Gastrocnemius medialis (tissue), 4 donors: ENCODE results near the gene WDR46. TPM values are rescaled to one million over a fixed set of nuclear protein-coding genes. Genes with fewer than 3 reads are reported as not detected.

Source experiments
- ATAC-seq, 2 donors: fragments of 150-250 bp; one replicate each; pipeline ENCODE4 v1.9.1; 2016
- DNase-seq, 2 donors: peaks; one replicate each; pipeline ENCODE4 v3.0.0-alpha.2; 2019
- H3K27ac ChIP-seq, 4 donors: fragments of 200-600 bp; sonication (generic); 1 replicate in 1 of 4; 2 replicates in 3 of 4; pipeline ENCODE4 v1.5.1; 2016 to 2018; ENCODE audit warnings: mild to moderate bottlenecking in 2 of 4, moderate library complexity in 1 of 4
- H3K27me3 ChIP-seq, 3 donors: fragments of 200-600 bp; sonication (generic) in 2 of 3; 1 replicate in 1 of 3; 2 replicates in 2 of 3; pipeline versions ENCODE4 v1.5.1 to v1.6.0; 2016 to 2019; ENCODE audit warnings: mild to moderate bottlenecking in 1 of 3, moderate library complexity in 1 of 3
- H3K36me3 ChIP-seq, 2 donors: fragments of 200-600 bp; sonication (generic) in 1 of 2; one replicate each; pipeline ENCODE4 v1.5.1; 2017 to 2018
- H3K4me1 ChIP-seq, 2 donors: fragments of 200-600 bp; sonication (generic) in 1 of 2; one replicate each; pipeline ENCODE4 v1.5.1; 2016 to 2017; ENCODE audit warnings: mild to moderate bottlenecking in 2 of 2
- H3K4me3 ChIP-seq, 4 donors: fragments of 200-600 bp; sonication (generic) in 3 of 4; 1 replicate in 1 of 4; 2 replicates in 3 of 4; pipeline ENCODE4 v1.5.1; 2016 to 2019; ENCODE audit warnings: mild to moderate bottlenecking in 2 of 4
- H3K9me3 ChIP-seq, 3 donors: fragments of 200-600 bp; sonication (generic) in 2 of 3; 1 replicate in 1 of 3; 2 replicates in 2 of 3; pipeline ENCODE4 v1.5.1; 2016 to 2019
- POLR2A ChIP-seq, 2 donors: fragments of 450-650 bp; IDR thresholded peaks; one replicate each; pipeline ENCODE4 v1.6.1; 2017; ENCODE audit warnings: antibody characterized with exemption in 2 of 2, mild to moderate bottlenecking in 2 of 2, moderate library complexity in 2 of 2
- in situ Hi-C, 4 donors: fragments of 200-750 bp; cut with MboI; loops; one replicate each; pipeline versions ENCODE4 v1.15.0 to v1.8.0; 2017; ENCODE audit warnings: low sequenced_read_pairs in 4 of 4
- intact Hi-C: fragments of 100-400 bp; cut with DNase I; formaldehyde crosslinking; loops from one replicate; pipeline ENCODE4 v1.15.1; 2023; ENCODE audit warnings: low total_unique reads
- total RNA-seq, 4 donors: library from RNA; depleted of rRNA; stranded (reverse); fragments of >200 nt; gene quantifications; one replicate each; pipeline versions ENCODE4 v1.1.0 to v1.2.3, GENCODE V29; 2016
- TF ChIP-seq, protein P1 (sequence below), 5 experiments: fragments of 450-650 bp in 3 of 5; fragments of 200-600 bp in 2 of 5; sonication (generic) in 2 of 5; IDR thresholded peaks in 4 of 5; conservative IDR thresholded peaks in 1 of 5; 1 replicate in 4 of 5; 2 replicates in 1 of 5; pipeline ENCODE4 v1.5.1; 2016 to 2019; ENCODE audit warnings: antibody characterized with exemption in 5 of 5, mild to moderate bottlenecking in 3 of 5, moderate library complexity in 3 of 5

WDR46 gene
- total RNA-seq, 4 donors from 2014 or later, result 34.5 to 57.3 (median 49.1) TPM

DNA sequence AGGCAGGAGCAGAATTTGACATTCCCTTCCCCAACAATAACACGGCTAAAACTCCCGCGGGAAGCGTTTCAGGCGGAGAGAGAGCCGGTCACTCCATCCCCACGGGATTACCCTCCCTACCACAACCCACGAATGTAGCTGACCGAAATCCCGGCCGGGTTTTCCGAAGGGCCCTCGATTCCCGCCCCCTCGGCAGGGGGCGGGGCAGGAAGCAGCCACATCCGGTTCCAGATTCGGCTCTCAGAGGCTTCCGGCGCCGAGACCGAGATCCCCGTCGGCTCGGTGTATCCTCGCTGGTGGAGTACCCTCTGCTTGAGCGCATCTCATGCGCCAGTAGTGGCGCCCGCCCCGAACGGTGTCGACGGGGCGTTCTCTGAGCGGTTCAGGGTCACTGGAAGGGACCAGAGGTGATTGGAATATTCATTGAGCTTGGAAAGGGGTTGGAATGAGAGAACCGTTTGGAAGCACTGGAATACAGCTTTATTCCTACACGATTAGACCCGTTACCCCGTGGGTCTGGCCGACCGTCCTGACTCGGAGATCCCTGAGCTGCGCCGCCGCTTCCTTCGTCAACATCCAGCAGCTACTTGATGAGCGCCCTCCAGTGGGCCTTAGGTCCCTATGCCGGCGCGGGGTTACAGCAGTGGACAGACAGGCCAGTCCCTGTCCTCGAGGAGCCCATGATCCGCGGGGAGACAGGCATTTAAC, 10.4 kb upstream of the WDR46 start:
- no peaks in the 10 kb centered on the region for H3K9me3 ChIP-seq
- in situ Hi-C loops (loop anchor here in 1 of 4 donors (25.0 kb wide), 1 partner anchor 1437 kb away; the partner anchor contains the start of gene NEU1), intact Hi-C loops (loop anchor here (1.0 to 2.0 kb wide), 5 partner anchors 18 to 99 kb away; partner anchors contain the start of genes B3GALT4, RXRB, SLC39A7 and VPS52)
- ATAC-seq (peak; percentile 90 to 93), DNase-seq (peak; percentile 84 to 89)
- peak overlapping the region; percentile 71 to 86 (median 80) for H3K4me3 ChIP-seq
- peaks cover 11 to 23% of the 10 kb centered on the region in 2 donors for H3K4me1 ChIP-seq
- peaks cover 0 to 31% of the 10 kb centered on the region in 2 donors for H3K36me3 ChIP-seq
- H3K27ac ChIP-seq, result peak overlapping the region; percentile 96 to 99 (median 97)
- peak; percentile 78 to 86 for TF ChIP-seq POLR2A (IDR thresholded peaks at IDR 0.05)
- TF ChIP-seq, protein P1, sequence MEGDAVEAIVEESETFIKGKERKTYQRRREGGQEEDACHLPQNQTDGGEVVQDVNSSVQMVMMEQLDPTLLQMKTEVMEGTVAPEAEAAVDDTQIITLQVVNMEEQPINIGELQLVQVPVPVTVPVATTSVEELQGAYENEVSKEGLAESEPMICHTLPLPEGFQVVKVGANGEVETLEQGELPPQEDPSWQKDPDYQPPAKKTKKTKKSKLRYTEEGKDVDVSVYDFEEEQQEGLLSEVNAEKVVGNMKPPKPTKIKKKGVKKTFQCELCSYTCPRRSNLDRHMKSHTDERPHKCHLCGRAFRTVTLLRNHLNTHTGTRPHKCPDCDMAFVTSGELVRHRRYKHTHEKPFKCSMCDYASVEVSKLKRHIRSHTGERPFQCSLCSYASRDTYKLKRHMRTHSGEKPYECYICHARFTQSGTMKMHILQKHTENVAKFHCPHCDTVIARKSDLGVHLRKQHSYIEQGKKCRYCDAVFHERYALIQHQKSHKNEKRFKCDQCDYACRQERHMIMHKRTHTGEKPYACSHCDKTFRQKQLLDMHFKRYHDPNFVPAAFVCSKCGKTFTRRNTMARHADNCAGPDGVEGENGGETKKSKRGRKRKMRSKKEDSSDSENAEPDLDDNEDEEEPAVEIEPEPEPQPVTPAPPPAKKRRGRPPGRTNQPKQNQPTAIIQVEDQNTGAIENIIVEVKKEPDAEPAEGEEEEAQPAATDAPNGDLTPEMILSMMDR (IDR thresholded peaks at IDR 0.05 in 4 of 5, conservative IDR thresholded peaks at IDR 0.05 in 1 of 5), result peak; percentile 55 to 85 (median 80)
- H3K27me3 ChIP-seq, result no peaks in the 10 kb centered on the region

DNA sequence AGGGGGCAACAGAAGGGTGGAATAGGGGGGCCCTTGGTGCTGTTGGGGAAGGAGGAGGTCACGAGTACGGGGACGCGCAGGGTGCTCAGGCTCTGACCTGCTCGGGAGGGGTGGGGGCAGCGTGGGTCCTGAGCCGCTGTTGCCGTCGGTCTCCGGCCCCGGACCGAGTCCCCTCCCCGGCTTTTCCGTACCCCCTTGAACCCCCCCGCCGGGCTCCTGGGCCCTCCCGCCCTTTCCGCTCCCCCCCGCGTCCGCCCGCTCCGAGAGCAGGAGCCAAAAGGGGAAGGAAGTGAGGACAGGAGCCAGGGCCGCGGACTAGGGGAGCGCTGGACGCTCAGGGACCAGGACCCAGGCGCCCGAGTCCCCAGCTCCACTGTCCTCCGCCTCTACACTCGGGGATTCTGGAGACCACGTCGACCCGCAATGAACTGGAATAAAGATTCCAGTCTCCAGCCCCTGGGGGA, 9.8 kb upstream of the WDR46 start, which contains the start of gene RGL2:
TSS of gene RGL2 (minus strand) at position 170 of the 464 bp plus-strand sequence. CDS start 332 bp downstream, outside the sequence.
- H3K4me3 ChIP-seq, result peak within 1 kb of the TSS; percentile 71 to 86 (median 80)
- TF ChIP-seq, protein P1 (IDR thresholded peaks at IDR 0.05 in 4 of 5, conservative IDR thresholded peaks at IDR 0.05 in 1 of 5), result no peak
- TF ChIP-seq POLR2A (IDR thresholded peaks at IDR 0.05), result no peak
- no peaks in the 10 kb centered on the region for H3K27me3 ChIP-seq
- peaks cover 11 to 23% of the 10 kb centered on the region in 2 donors for H3K4me1 ChIP-seq
- DNase-seq, result peak; percentile 76 to 80
- H3K36me3 ChIP-seq, result peaks cover 0 to 37% of the 10 kb centered on the region in 2 donors
- no peaks in the 10 kb centered on the region for H3K9me3 ChIP-seq
- in situ Hi-C loops, result loop anchor here in 1 of 4 donors (25.0 kb wide), 1 partner anchor 1437 kb away; the partner anchor contains the start of gene NEU1
- peak; percentile 64 for ATAC-seq
- intact Hi-C loops, result loop anchor here (1.0 to 2.0 kb wide), 6 partner anchors 10 to 99 kb away; partner anchors contain the start of genes B3GALT4, PFDN6, RXRB and SLC39A7
- peak within 1 kb of the TSS; percentile 96 to 99 (median 97) for H3K27ac ChIP-seq

DNA sequence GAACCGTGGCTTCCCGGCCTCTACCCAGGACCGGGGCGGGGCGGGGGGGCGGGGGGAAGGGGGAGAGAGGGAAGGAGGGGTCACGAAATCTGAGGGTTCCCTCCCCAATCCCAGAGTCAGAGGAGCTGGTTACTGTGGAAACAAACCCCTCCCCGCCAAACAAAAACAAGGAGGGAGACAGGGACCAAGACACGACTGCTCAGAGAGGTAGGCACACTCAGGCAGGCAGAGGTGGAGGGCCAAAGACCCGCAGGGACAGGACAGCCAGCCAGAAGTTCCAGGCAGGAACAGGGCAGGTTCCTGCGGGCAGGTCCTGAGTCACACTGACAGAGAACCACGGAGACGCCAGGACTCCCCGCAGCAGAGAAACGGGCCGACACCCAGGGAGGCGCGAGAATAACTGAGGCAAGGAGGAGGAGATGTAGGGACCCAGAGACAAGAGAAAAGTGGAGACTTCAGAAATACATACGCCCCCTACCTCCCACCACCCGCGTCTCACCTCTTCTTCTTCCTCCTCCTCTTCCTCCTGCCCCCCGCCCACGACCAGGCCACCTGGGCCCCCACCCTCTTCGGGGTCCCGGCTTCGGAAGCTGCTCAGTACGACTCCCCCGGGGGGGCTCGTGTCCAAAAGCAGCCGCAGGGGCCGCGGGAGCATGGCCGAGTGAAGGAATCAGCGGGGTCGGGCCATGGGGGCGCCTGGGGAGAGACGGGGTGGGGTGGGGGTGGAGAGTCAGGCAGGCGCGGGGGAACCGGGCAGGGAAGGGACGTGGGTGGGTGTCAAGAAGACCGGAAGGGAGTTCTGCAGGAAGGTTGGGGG, 9.1 kb upstream of the WDR46 start:
- H3K4me1 ChIP-seq, result peaks cover 11 to 23% of the 10 kb centered on the region in 2 donors
- DNase-seq, result peak in 1 of 2 donors; percentile 71
- in situ Hi-C loops, result loop anchor here in 1 of 4 donors (25.0 kb wide), 1 partner anchor 1436 kb away; the partner anchor contains the start of gene NEU1

More for the DNA sequence above, 9.1 kb upstream of the WDR46 start:
- TF ChIP-seq, protein P1 (IDR thresholded peaks at IDR 0.05 in 4 of 5, conservative IDR thresholded peaks at IDR 0.05 in 1 of 5), result no peak
- peak in 1 of 2 donors; percentile 26 for TF ChIP-seq POLR2A (IDR thresholded peaks at IDR 0.05)
- Histone ChIP-seq H3K36me3 (peaks cover 0 to 39% of the 10 kb centered on the region in 2 donors), H3K4me3 (peak overlapping the region; percentile 71 to 86 (median 80)), H3K9me3 (no peaks in the 10 kb centered on the region), H3K27me3 (no peaks in the 10 kb centered on the region), H3K27ac (peak overlapping the region; percentile 96 to 99 (median 97))
- peak; percentile 19 to 27 for ATAC-seq
- intact Hi-C loops, result loop anchor here (1.0 to 2.0 kb wide), 2 partner anchors 9 to 49 kb away; partner anchors contain the start of genes PFDN6 and WDR46
